ENCODE results near the gene MAP3K2.

MAP3K2 gene

DNA sequence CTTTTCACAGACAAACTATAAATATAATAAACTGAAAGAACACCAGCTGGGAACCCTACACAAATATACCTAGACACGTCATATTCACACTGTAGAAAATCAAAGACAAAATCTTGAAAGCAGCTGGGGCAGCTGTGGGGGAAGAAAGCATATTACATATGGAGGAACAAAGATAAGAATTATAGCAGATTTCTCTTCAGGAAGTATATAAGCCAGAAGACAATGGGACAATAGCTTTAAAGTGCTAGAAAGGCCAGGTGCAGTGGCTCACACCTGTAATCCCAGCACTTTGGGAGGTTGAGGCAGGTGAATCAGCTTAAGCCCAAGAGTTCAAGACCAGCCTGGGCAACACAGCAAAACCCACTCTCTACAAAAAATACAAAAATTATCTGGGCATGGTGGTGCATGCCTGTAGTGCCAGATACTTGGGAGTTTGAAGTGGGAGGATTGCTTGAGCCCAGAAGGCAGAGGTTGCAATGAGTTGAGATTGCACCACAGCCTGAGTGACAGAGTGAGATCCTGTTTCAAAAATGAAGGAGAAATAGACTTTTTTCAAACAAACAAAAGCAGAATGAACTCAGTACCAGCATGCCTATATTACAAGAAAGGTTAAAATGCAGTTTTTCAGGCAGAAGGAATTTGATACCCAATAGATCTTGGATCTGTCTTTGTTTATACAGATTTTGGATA is 67.0 kb downstream of the MAP3K2 start:
- no peaks in the 10 kb centered on the region for H3K36me3 ChIP-seq (ENCODE audit: control insufficient read depth, insufficient read depth, low read length)
- TF ChIP-seq, protein P1, sequence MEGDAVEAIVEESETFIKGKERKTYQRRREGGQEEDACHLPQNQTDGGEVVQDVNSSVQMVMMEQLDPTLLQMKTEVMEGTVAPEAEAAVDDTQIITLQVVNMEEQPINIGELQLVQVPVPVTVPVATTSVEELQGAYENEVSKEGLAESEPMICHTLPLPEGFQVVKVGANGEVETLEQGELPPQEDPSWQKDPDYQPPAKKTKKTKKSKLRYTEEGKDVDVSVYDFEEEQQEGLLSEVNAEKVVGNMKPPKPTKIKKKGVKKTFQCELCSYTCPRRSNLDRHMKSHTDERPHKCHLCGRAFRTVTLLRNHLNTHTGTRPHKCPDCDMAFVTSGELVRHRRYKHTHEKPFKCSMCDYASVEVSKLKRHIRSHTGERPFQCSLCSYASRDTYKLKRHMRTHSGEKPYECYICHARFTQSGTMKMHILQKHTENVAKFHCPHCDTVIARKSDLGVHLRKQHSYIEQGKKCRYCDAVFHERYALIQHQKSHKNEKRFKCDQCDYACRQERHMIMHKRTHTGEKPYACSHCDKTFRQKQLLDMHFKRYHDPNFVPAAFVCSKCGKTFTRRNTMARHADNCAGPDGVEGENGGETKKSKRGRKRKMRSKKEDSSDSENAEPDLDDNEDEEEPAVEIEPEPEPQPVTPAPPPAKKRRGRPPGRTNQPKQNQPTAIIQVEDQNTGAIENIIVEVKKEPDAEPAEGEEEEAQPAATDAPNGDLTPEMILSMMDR (IDR thresholded peaks at IDR 0.05): no peak

DNA sequence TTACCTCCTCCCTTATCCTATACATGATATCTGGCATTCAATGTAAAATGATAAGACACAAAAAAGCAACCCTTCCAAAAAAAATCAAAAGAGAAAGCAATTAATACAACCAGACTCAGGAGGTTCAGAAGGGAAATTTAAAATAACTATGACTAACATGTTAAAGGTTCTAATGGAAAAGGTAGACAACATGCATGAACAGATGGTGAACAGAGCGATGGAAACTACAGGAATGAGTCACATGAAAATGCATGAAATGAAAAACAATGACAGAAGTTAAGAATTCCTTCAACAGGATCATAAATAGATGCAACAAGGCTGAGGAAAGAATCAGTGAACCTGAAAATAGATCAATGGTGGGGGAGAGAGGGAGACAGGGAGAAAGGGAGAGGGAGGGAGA is 67.7 kb downstream of the MAP3K2 start:
- H3K79me2 ChIP-seq: no peaks in the 10 kb centered on the region
- H2AFZ ChIP-seq: no peak overlapping the region
- H3K4me1 ChIP-seq: no peaks in the 10 kb centered on the region
- no peaks in the 10 kb centered on the region for H3K9me3 ChIP-seq (ENCODE audit: control insufficient read depth, low read length)
- no peaks in the 10 kb centered on the region for H3K27me3 ChIP-seq (ENCODE audit: control insufficient read depth, insufficient read depth, low read length)
- no peak overlapping the region for H3K4me3 ChIP-seq (ENCODE audit: low read depth, low read length)
- H3K27ac ChIP-seq: no peak overlapping the region
- H3K4me2 ChIP-seq (ENCODE audit: low read length): no peak overlapping the region
- TF ChIP-seq, protein P1 (IDR thresholded peaks at IDR 0.05): no peak
- no peaks in the 10 kb centered on the region for H3K36me3 ChIP-seq (ENCODE audit: control insufficient read depth, insufficient read depth, low read length)
- H3K9ac ChIP-seq: no peak overlapping the region

More for the DNA sequence above, 67.0 kb downstream of the MAP3K2 start:
- H3K27ac ChIP-seq: no peak overlapping the region
- no peak overlapping the region for H3K4me3 ChIP-seq (ENCODE audit: low read depth, low read length)
- no peaks in the 10 kb centered on the region for H3K9me3 ChIP-seq (ENCODE audit: control insufficient read depth, low read length)
- H3K4me2 ChIP-seq (ENCODE audit: low read length): no peak overlapping the region
- H3K4me1 ChIP-seq: no peaks in the 10 kb centered on the region
- no peak overlapping the region for H3K9ac ChIP-seq
- no peaks in the 10 kb centered on the region for H3K79me2 ChIP-seq
- no peak overlapping the region for H2AFZ ChIP-seq
- H3K27me3 ChIP-seq (ENCODE audit: control insufficient read depth, insufficient read depth, low read length): no peaks in the 10 kb centered on the region

DNA sequence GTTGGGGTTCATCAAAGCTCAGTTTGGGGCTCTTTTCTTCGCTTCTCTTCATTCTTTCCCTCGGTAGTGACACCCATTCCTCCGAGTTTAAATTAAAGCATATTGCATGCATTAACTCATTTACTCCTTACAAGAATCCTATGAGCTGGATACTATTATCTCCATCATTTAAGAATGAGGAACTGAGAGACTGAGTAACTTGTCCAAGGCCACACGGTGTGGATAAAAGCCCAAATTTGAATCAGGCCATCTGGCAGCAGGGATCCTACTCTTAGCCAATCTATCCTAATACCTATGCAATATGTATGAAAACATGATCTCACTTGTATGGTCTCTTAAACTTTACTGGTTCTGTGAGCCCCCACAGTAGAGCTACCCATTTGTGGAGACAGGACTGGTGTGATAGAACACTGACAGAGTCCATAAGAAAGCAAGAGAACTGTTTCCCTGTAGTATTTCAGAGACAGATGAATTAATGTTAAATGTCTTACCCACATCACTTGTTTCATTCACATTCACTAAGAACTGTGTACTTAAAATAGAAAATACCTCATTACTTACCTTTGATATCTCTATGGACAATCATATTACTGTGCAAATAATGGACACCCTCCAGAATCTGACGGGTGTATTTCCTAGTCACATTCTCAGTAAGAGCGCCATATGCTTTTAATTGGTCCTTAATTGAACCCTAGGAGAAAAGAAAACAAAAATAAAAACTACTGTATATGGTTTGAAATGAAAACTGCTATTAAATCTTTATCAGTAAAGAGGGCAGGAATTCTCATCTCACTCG is 73.4 kb downstream of the MAP3K2 start:
- Histone ChIP-seq H3K4me3 (ENCODE audit: low read depth, low read length) (no peak overlapping the region), H3K4me2 (ENCODE audit: low read length) (no peak overlapping the region), H3K79me2 (no peaks in the 10 kb centered on the region), H3K36me3 (ENCODE audit: control insufficient read depth, insufficient read depth, low read length) (no peaks in the 10 kb centered on the region), H3K27me3 (ENCODE audit: control insufficient read depth, insufficient read depth, low read length) (no peaks in the 10 kb centered on the region), H3K9ac (no peak overlapping the region), H3K27ac (no peak overlapping the region), H2AFZ (no peak overlapping the region), H3K4me1 (no peaks in the 10 kb centered on the region), H3K9me3 (ENCODE audit: control insufficient read depth, low read length) (no peaks in the 10 kb centered on the region)
- TF ChIP-seq, protein P1 (IDR thresholded peaks at IDR 0.05): no peak

DNA sequence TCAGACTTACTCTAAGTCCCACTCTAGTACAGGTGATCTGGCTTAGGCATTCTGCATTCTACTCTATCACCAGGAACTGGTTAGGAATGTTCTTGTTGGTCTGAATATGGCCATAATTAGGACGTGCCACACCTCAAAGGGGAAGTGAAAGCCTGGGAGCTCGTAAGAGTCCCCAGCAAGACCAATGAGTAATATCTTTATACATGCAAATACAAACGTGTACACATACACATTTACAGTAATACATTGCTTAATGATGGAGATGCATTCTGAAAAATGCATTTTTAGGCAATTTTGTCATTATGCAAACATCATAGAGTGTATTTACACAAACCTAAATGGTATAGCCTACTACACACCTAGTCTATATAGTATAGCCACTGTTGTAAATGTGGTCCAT is 74.4 kb downstream of the MAP3K2 start:
- Histone ChIP-seq H2AFZ (no peak overlapping the region), H3K27ac (no peak overlapping the region), H3K27me3 (ENCODE audit: control insufficient read depth, insufficient read depth, low read length) (no peaks in the 10 kb centered on the region), H3K4me1 (no peaks in the 10 kb centered on the region), H3K9me3 (ENCODE audit: control insufficient read depth, low read length) (no peaks in the 10 kb centered on the region), H3K4me3 (ENCODE audit: low read depth, low read length) (no peak overlapping the region), H3K36me3 (ENCODE audit: control insufficient read depth, insufficient read depth, low read length) (no peaks in the 10 kb centered on the region), H3K4me2 (ENCODE audit: low read length) (no peak overlapping the region), H3K79me2 (no peaks in the 10 kb centered on the region), H3K9ac (no peak overlapping the region)
- TF ChIP-seq, protein P1 (IDR thresholded peaks at IDR 0.05): no peak

Data from parathyroid adenoma (tissue), 2 donors.